HepG2 (cell line): ENCODE data around the gene KIAA0825. TPM values are rescaled to one million over a fixed set of nuclear protein-coding genes. Genes with fewer than 3 reads are reported as not detected.

ENCODE experiments used
- ATAC-seq: fragments of 200-7000 bp; cut with Tn5 transposase; 3 replicates; pipeline ENCODE4 v1.9.1; 2020; ENCODE audit warnings: mild to moderate bottlenecking, moderate library complexity
- BruUV-seq: library from RNA; stranded (reverse); fragments of 400-500 nt; replicated peaks from 2 replicates; lab custom pipeline; 2021; lab: Mats Ljungman, UMichigan
- CTCF ChIA-PET: fragments of 300-600 bp; formaldehyde crosslinking; extraction: SDS; loops from one replicate; lab custom pipeline; 2021; ENCODE audit warnings: low total read pairs, inconsistent platforms, low intra/inter-chr PET ratio; lab: Yijun Ruan, JAX
- POLR2A ChIA-PET: fragments of 350-600 bp; sonication (Branson Sonifier 250); formaldehyde crosslinking; loops from one replicate; lab custom pipeline; 2020; ENCODE audit warnings: antibody characterized with exemption, inconsistent platforms; lab: Yijun Ruan, JAX
- DNase-seq: peaks from one replicate; pipeline ENCODE4 v3.0.0-alpha.2; 2015; ENCODE audit warnings: low spot score
- FAIRE-seq: peaks from 3 replicates; lab custom pipeline; 2011; peaks lifted over from hg19 to GRCh38; lab: Jason Lieb, UNC
- H2AFZ ChIP-seq: one replicate; pipeline ENCODE4 v1.6.1; 2011; ENCODE audit warnings: low read length, inconsistent platforms
- H3K27ac ChIP-seq: fragments of 300-600 bp; 3 replicates; pipeline ENCODE4 v1.8.0; 2011; ENCODE audit warnings: mixed run types, mild to moderate bottlenecking, mixed read lengths, low read length, inconsistent platforms; ENCODE audit not compliant: insufficient read depth; ENCODE audit errors: extremely low read length
- H3K27me3 ChIP-seq, 2 experiments: fragments of 200-600 bp in 1 of 2; 2 replicates in 1 of 2; 3 replicates in 1 of 2; pipeline versions ENCODE4 v1.6.0 to v1.8.0; 2011; ENCODE audit warnings: low read length in 2 of 2, mild to moderate bottlenecking in 2 of 2, moderate library complexity in 2 of 2, inconsistent platforms in 1 of 2; ENCODE audit not compliant: insufficient read depth in 2 of 2, control insufficient read depth in 1 of 2
- H3K36me3 ChIP-seq, 2 experiments: fragments of 200-600 bp in 1 of 2; replicated peaks in 1 of 2; 2 replicates in 1 of 2; 3 replicates in 1 of 2; pipeline versions ENCODE4 v1.5.1 to v1.8.0; 2011; ENCODE audit warnings: low read length in 2 of 2, inconsistent platforms in 1 of 2; ENCODE audit not compliant: insufficient read depth in 2 of 2, control insufficient read depth in 1 of 2
- H3K4me1 ChIP-seq: 2 replicates; pipeline ENCODE4 v1.5.1; 2012; ENCODE audit warnings: low read length, inconsistent platforms; ENCODE audit not compliant: insufficient read depth
- H3K4me2 ChIP-seq: 2 replicates; pipeline ENCODE4 v1.6.0; 2011; ENCODE audit warnings: low read depth, low read length, inconsistent platforms
- H3K4me3 ChIP-seq, 3 experiments: fragments of 200-600 bp in 1 of 3; sonication (generic), shearing (Covaris generic) in 1 of 3; replicated peaks in 1 of 3; 2 replicates each; pipeline ENCODE4 v1.5.1; 2011 to 2016; ENCODE audit warnings: low read length in 3 of 3, inconsistent platforms in 2 of 3, low read depth in 2 of 3, mild to moderate bottlenecking in 2 of 3, control low read depth in 1 of 3, mixed read lengths in 1 of 3; ENCODE audit not compliant: insufficient read depth in 1 of 3
- H3K79me2 ChIP-seq: one replicate; pipeline ENCODE4 v1.6.1; 2011; ENCODE audit warnings: low read length, inconsistent platforms; ENCODE audit not compliant: insufficient read depth
- H3K9ac ChIP-seq: 2 replicates; pipeline ENCODE4 v1.6.0; 2011; ENCODE audit warnings: mild to moderate bottlenecking, low read depth, low read length, inconsistent platforms; ENCODE audit not compliant: insufficient read depth
- H3K9me3 ChIP-seq: 2 replicates; pipeline ENCODE4 v1.5.1; 2012; ENCODE audit warnings: mild to moderate bottlenecking, low read length
- H4K20me1 ChIP-seq: 2 replicates; pipeline ENCODE4 v1.6.0; 2011; ENCODE audit warnings: inconsistent platforms, mild to moderate bottlenecking, low read length, moderate library complexity; ENCODE audit not compliant: insufficient read depth
- ATF6 ChIP-seq: sonication (generic); formaldehyde crosslinking; conservative IDR thresholded peaks from 2 replicates; pipeline ENCODE4 v1.4.0; 2020; ENCODE audit warnings: missing genetic modification reagents
- CBFB ChIP-seq: sonication (generic); formaldehyde crosslinking; IDR thresholded peaks from 2 replicates; pipeline ENCODE4 v1.4.0; 2020; ENCODE audit warnings: missing genetic modification reagents
- EHMT2 ChIP-seq: fragments of 200-600 bp; sonication (generic); IDR thresholded peaks from 2 replicates; pipeline ENCODE4 v1.7.0; 2017; ENCODE audit warnings: antibody characterized with exemption, low read depth, low read length, borderline replicate concordance
- EZH2 ChIP-seq: conservative IDR thresholded peaks from 2 replicates; pipeline ENCODE4 v1.6.1; 2012; ENCODE audit warnings: mild to moderate bottlenecking, low read depth, low read length, moderate library complexity
- FOXJ3 ChIP-seq: sonication (generic); formaldehyde crosslinking; IDR thresholded peaks from 2 replicates; pipeline ENCODE4 v1.4.0; 2020; ENCODE audit warnings: missing genetic modification reagents, mild to moderate bottlenecking, borderline replicate concordance
- MXI1 ChIP-seq: IDR thresholded peaks from 3 replicates; pipeline ENCODE4 v1.6.1; 2012; ENCODE audit warnings: low read depth, low read length, inconsistent platforms, borderline replicate concordance
- PBX2 ChIP-seq: IDR thresholded peaks from 2 replicates; pipeline ENCODE4 v1.6.1; 2016; ENCODE audit warnings: control low read depth
- RBFOX2 ChIP-seq: fragments of 200-400 bp; formaldehyde crosslinking; IDR thresholded peaks from 2 replicates; pipeline ENCODE4 v1.6.1; 2017; ENCODE audit warnings: low read depth, mild to moderate bottlenecking, low read length
- RNF2 ChIP-seq: fragments of 450-650 bp; conservative IDR thresholded peaks from 2 replicates; pipeline ENCODE4 v1.6.1; 2016; ENCODE audit warnings: low read depth
- ZNF143 ChIP-seq: sonication (generic); formaldehyde crosslinking; IDR thresholded peaks from 2 replicates; pipeline ENCODE4 v1.4.0; 2020; ENCODE audit warnings: missing genetic modification reagents
- ZNF431 ChIP-seq: sonication (generic); formaldehyde crosslinking; IDR thresholded peaks from 2 replicates; pipeline ENCODE4 v1.9.0; 2022; ENCODE audit warnings: missing genetic modification reagents, low read depth, mild to moderate bottlenecking, borderline replicate concordance
- ZNF549 ChIP-seq: sonication (generic); formaldehyde crosslinking; IDR thresholded peaks from 2 replicates; pipeline ENCODE4 v1.5.0; 2020; ENCODE audit warnings: missing genetic modification reagents
- ZNF557 ChIP-seq: sonication (generic); formaldehyde crosslinking; IDR thresholded peaks from 2 replicates; pipeline ENCODE4 v1.4.0; 2020; ENCODE audit warnings: missing genetic modification reagents
- ZNF775 ChIP-seq: sonication (generic); formaldehyde crosslinking; IDR thresholded peaks from 2 replicates; pipeline ENCODE4 v1.4.0; 2020; ENCODE audit warnings: missing genetic modification reagents, mild to moderate bottlenecking, moderate library complexity, borderline replicate concordance
- WGBS: methylation state at CpG from one replicate; pipeline ENCODE4 v1.1.6; 2017; ENCODE audit warnings: low lambda C conversion rate; 5-methylcytosine and 5-hydroxymethylcytosine counted together
- in situ Hi-C: cut with HindIII; loops from 2 replicates; pipeline ENCODE4 v1.10.0; 2017; ENCODE audit warnings: low pct_unique_long_range_greater_than_20kb; ENCODE audit not compliant: extremely low pct_ligation_motif_present
- intact Hi-C: fragments of 100-400 bp; cut with micrococcal nuclease; formaldehyde crosslinking; loops from one replicate; pipeline ENCODE4 v1.10.0; 2022; ENCODE audit not compliant: unreplicated experiment
- polyA plus RNA-seq, 8 experiments: library from polyadenylated mRNA; depleted of rRNA in 3 of 8; stranded (reverse) in 7 of 8; unstranded in 1 of 8; fragments of >200 nt; fragmentation: Illumina TruSeq in 4 of 8; extraction: Trizol in 4 of 8; gene quantifications; 2 replicates each; pipeline versions ENCODE4 v1.2.1 to v1.2.3, GENCODE V29; 2011 to 2016; ENCODE audit warnings: low read depth in 4 of 8, missing spikeins in 1 of 8, mixed read lengths in 1 of 8; ENCODE audit not compliant: insufficient read depth in 1 of 8
- total RNA-seq, 5 experiments: library from RNA; depleted of rRNA; stranded (reverse); fragments of >200 nt; fragmentation: Illumina TruSeq; extraction: Trizol; gene quantifications; 2 replicates each; pipeline ENCODE4 v1.2.3, GENCODE V29; 2016; ENCODE audit warnings: low read depth in 1 of 5
- TF ChIP-seq, protein P1 (sequence below): sonication (generic); formaldehyde crosslinking; IDR thresholded peaks from 2 replicates; pipeline ENCODE4 v1.9.0; 2021; ENCODE audit warnings: missing genetic modification reagents, borderline replicate concordance
- TF ChIP-seq, protein P2 (sequence below): sonication (generic); formaldehyde crosslinking; conservative IDR thresholded peaks from 2 replicates; pipeline ENCODE4 v1.4.0; 2020; ENCODE audit warnings: missing genetic modification reagents

The KIAA0825 gene
- total and polyA plus RNA-seq, 2 of the 13 experiments (the other 11 are each of a cell fraction or from before 2014, with no cell fraction given): 0.05 to 0.51 TPM

- POLR2A ChIA-PET: no interaction called here
- in situ Hi-C loops (no loop called here), intact Hi-C loops (no loop called here)
- H4K20me1 ChIP-seq: no peaks in the 10 kb centered on the region
- H2AFZ ChIP-seq: no peak overlapping the region
- FAIRE-seq (no peak), DNase-seq (no peak), ATAC-seq (no peak)
- CTCF ChIA-PET: no interaction called here
- no peak overlapping the region for H3K9ac ChIP-seq
- H3K4me1 ChIP-seq: no peaks in the 10 kb centered on the region
- H3K9me3 ChIP-seq: no peaks in the 10 kb centered on the region
- WGBS: 2% methylated on average over 5 of the region's 5 CpGs
- BruUV-seq: no TSS peak
- H3K27ac ChIP-seq: no peak overlapping the region
- H3K79me2 ChIP-seq: no peaks in the 10 kb centered on the region
- H3K36me3 ChIP-seq: no peaks in the 10 kb centered on the region
- no peak overlapping the region for H3K4me3 ChIP-seq
- H3K27me3 ChIP-seq: no peaks in the 10 kb centered on the region
- no peak overlapping the region for H3K4me2 ChIP-seq
- TF ChIP-seq FOXJ3 (CRISPR knock-in tag) (no peak), ZNF143 (CRISPR knock-in tag) (no peak), RBFOX2 (no peak), ZNF557 (CRISPR knock-in tag) (no peak), EHMT2 (no peak), ZNF549 (no peak), MXI1 (no peak), PBX2 (no peak), ZNF775 (no peak), RNF2 (no peak), EZH2 (no peak), ATF6 (no peak), ZNF431 (CRISPR knock-in tag) (no peak), CBFB (CRISPR knock-in tag) (no peak)
- TF ChIP-seq, protein P1, sequence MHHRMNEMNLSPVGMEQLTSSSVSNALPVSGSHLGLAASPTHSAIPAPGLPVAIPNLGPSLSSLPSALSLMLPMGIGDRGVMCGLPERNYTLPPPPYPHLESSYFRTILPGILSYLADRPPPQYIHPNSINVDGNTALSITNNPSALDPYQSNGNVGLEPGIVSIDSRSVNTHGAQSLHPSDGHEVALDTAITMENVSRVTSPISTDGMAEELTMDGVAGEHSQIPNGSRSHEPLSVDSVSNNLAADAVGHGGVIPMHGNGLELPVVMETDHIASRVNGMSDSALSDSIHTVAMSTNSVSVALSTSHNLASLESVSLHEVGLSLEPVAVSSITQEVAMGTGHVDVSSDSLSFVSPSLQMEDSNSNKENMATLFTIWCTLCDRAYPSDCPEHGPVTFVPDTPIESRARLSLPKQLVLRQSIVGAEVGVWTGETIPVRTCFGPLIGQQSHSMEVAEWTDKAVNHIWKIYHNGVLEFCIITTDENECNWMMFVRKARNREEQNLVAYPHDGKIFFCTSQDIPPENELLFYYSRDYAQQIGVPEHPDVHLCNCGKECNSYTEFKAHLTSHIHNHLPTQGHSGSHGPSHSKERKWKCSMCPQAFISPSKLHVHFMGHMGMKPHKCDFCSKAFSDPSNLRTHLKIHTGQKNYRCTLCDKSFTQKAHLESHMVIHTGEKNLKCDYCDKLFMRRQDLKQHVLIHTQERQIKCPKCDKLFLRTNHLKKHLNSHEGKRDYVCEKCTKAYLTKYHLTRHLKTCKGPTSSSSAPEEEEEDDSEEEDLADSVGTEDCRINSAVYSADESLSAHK (CRISPR knock-in tag): no peak
- TF ChIP-seq, protein P2, sequence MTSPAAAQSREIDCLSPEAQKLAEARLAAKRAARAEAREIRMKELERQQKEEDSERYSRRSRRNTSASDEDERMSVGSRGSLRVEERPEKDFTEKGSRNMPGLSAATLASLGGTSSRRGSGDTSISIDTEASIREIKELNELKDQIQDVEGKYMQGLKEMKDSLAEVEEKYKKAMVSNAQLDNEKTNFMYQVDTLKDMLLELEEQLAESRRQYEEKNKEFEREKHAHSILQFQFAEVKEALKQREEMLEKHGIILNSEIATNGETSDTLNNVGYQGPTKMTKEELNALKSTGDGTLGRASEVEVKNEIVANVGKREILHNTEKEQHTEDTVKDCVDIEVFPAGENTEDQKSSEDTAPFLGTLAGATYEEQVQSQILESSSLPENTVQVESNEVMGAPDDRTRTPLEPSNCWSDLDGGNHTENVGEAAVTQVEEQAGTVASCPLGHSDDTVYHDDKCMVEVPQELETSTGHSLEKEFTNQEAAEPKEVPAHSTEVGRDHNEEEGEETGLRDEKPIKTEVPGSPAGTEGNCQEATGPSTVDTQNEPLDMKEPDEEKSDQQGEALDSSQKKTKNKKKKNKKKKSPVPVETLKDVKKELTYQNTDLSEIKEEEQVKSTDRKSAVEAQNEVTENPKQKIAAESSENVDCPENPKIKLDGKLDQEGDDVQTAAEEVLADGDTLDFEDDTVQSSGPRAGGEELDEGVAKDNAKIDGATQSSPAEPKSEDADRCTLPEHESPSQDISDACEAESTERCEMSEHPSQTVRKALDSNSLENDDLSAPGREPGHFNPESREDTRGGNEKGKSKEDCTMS: no peak
Measured at GRCh38 chr5:94361832-94362796, 256.3 kb downstream of the KIAA0825 start.
